ENCODE measurements around the gene GDPGP1.

Gene GDPGP1

GRCh38 chr15:90221246-90221900 lies 12.6 kb upstream of the GDPGP1 start:
- DNase-seq (ENCODE audit: low read depth) = no peak
- no peak overlapping the region for H3K4me3 ChIP-seq (ENCODE audit: low read length)
- TF ChIP-seq CTCF (conservative IDR thresholded peaks at IDR 0.05; ENCODE audit: low read depth, low read length) = peak; percentile 93

GRCh38 chr15:90222547-90222946 lies 11.5 kb upstream of the GDPGP1 start:
- TF ChIP-seq CTCF (conservative IDR thresholded peaks at IDR 0.05; ENCODE audit: low read depth, low read length) = no peak
- no peak for DNase-seq (ENCODE audit: low read depth)
- no peak overlapping the region for H3K4me3 ChIP-seq (ENCODE audit: low read length)

GRCh38 chr15:90223441-90224165 lies 10.4 kb upstream of the GDPGP1 start:
- no peak for DNase-seq (ENCODE audit: low read depth)
- no peak for TF ChIP-seq CTCF (conservative IDR thresholded peaks at IDR 0.05; ENCODE audit: low read depth, low read length)
- H3K4me3 ChIP-seq (ENCODE audit: low read length) = no peak overlapping the region

- no peak for TF ChIP-seq CTCF (conservative IDR thresholded peaks at IDR 0.05; ENCODE audit: low read depth, low read length)
- no peak for DNase-seq (ENCODE audit: low read depth)
- H3K4me3 ChIP-seq (ENCODE audit: low read length) = no peak overlapping the region
These were observed 9.0 kb upstream of the GDPGP1 start for GRCh38 chr15:90225047-90225446.

- no peak overlapping the region for H3K4me3 ChIP-seq (ENCODE audit: low read length)
- TF ChIP-seq CTCF (conservative IDR thresholded peaks at IDR 0.05; ENCODE audit: low read depth, low read length) = no peak
- DNase-seq (ENCODE audit: low read depth) = no peak
These were observed 8.3 kb upstream of the GDPGP1 start for GRCh38 chr15:90225504-90226234.

- TF ChIP-seq CTCF (conservative IDR thresholded peaks at IDR 0.05; ENCODE audit: low read depth, low read length) = no peak
- H3K4me3 ChIP-seq (ENCODE audit: low read length) = no peak overlapping the region
- no peak for DNase-seq (ENCODE audit: low read depth)
These were observed 6.7 kb upstream of the GDPGP1 start for GRCh38 chr15:90227336-90227735.
